Inferior parietal cortex (tissue), 1 donor: ENCODE measurements around the gene KRT5.

Experiments used
- DNase-seq: peaks from one replicate; pipeline ENCODE4 v3.0.0-alpha.2; 2016; ENCODE audit errors: extremely low spot score

KRT5 gene

DNA sequence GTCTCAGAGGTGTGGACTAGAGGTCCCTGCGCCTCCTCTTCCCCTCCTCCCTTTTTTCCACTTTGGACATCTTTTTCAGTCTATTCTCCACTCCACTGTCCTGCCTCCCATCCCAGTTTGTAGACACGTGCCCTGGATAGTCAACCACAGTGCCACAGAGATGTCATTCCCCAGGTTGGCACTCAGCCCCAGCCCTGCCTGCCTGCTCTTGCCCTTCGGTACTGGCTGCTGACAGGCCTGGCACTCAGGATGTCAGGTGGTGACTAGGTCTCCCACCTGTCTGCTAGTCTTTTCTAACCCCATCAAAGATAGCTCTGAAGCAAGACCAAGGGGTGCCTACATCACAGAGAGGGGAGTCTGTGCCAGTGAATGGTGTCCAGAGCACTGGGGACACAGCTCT, 16.9 kb upstream of the KRT5 start:
- no peak for DNase-seq

GRCh38 chr12:52535574-52535973, 15.4 kb upstream of the KRT5 start:
- DNase-seq: no peak

GRCh38 chr12:52534482-52534881, 14.3 kb upstream of the KRT5 start:
- no peak for DNase-seq

GRCh38 chr12:52533686-52534470, 13.7 kb upstream of the KRT5 start:
- DNase-seq: no peak

DNA sequence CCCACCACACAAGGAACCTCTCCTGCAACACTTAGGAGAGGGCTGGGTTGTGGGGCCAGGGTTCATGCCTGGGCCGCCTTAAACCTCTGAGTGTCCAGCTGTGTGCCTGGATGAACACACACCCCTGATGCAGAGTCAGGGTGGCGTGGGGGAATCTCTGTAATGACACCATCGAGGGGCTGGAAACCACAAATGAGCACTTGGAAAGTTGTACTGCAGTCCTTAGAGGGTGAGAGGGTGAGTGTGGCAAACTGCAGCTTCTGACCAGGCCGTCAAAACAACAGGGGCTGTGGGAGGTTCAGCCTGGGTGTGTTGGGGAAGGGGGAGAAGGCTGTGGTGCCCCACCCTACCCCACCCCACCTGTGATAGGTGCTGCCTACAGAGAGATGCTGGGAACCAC, 12.4 kb upstream of the KRT5 start:
- DNase-seq: no peak

- no peak for DNase-seq
Measured at GRCh38 chr12:52531566-52532300, 11.5 kb upstream of the KRT5 start.

GRCh38 chr12:52530905-52531304, 10.7 kb upstream of the KRT5 start:
- DNase-seq: no peak

GRCh38 chr12:52530366-52530765, 10.2 kb upstream of the KRT5 start:
- no peak for DNase-seq

DNA sequence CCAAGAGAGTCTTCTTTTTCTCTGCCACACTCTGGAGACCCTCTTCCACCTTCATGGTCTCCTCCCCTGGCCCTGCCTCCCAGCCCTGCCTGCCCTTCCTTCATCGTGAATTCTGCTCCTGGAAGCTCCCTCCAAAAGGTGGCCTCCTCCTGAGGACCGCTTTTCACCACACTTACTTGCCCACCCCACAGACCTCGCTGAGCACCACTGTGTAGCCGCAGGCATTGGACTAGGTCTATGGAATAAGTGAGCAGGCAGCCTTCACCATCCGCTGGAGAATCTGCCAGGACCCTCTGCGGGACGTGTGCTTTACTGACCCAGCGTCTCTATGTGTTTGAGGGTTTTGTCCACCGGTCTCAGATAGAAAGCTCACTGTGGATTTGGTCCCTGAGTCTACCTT, 9.7 kb upstream of the KRT5 start:
- DNase-seq: no peak

DNA sequence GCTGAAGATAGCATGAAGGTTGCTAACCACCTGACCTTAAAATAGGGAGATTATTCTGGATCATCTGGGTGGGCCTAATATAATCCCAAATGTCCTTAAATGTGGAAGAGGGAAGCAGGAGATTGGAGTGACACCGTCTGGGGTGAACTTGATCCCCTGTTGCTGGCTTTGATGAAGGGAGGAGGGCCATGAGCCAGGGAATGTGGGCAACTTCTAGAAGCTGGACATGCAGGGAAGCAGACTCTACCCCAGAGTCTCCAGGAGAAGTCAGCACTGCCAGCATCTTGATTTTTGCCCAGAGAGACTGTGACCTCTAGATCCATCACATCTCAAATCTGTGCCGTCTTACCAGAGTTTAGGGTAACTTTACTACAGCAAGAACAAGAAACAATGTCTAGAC, 9.2 kb upstream of the KRT5 start:
- no peak for DNase-seq

DNA sequence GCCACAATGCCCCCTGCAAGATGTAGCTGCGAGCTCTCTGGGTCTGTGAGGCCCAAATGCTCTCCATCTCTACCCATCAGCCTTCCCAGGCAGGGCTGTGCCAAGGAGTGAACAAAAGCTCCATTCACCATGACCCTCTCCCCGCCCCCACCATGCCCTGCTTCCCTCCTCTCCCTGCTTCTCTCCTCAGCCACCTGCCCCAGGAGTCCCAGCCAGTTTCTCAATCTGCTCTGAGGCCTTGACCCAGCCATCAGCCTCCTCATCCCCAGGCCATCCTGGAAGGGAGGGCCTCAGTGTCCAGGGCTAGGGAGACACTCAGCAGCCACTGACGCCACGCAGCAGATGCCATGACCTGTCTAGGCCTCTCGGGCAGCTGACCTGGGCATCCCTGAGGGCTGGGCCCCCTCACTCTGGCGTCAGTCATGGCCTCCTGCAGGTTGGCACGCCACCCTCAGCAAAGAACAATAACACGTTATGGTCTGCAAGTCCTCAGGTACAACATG, 8.5 kb upstream of the KRT5 start:
- DNase-seq: no peak

DNA sequence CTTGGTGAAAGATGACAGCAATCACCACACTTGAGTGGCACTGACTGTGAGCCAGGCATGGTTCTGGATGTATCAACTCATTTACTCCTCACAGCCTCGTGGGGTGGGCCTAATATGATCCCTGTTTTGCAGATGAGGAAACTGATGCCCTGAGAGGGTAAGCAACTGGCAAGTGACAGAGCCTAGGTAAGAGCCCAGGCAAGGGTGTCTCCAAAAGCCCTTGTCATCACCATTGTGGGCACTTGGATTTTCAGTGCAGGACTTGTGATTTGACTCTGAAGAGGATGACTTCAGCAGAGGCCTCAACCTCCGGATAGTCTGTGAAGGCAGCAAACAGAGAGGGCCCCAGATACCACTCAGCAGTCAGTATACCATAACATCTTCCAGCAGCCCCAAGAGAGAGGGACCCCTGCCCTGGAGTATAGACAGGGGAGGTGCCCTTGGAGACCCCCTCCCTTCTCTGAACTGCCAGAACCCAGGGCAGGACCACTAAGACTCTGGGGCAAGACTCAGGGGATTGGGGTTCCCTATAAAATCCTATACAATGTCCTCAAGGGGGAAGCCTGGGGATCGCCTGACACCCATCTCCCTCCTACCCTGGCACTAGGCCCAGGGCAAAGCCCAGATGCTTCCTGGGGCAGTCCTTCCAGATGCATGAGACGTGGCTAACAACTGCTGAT, 7.1 kb upstream of the KRT5 start:
- DNase-seq: no peak

GRCh38 chr12:52526511-52526951, 6.3 kb upstream of the KRT5 start:
- DNase-seq: no peak

DNA sequence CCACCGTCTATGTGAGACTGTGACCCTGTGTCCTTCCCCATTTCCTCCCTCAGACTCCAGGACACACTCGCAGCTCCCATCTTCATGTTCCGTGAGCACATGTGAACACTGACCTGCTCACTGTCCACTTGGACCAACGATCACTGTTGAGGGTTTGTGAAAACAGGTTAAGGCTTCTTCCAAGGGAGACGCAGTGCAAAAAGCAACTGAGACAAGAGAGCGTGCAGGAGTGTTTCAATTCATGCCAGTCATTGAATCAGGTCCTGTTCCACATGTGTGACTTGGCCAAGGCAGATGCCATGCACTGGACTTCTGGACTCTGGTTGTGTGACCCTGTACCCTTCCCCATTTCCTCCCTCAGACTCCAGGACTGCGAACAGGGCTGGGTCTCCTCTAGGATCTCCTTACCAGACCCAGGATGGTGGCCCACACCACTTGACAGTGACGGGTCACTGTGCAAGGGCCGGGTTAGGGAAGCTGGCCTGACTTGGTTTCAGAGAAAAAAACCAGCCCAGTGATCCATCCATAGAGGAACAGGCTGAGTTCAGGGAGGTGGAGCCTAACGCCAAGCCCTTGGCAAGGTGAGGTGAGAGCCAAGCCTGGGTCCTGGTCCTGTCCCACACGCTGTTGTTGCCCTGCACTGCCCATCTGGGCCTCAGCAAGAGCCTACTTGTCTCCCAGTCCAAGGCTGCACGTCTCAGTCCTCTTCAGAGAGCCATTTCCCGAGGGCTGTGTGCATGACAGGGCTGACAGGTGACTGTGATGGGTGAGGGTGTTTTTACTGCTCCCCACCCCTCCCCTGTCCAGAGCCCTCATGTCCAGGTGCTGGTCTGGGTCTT, 5.7 kb upstream of the KRT5 start:
- no peak for DNase-seq

GRCh38 chr12:52524898-52525591, 4.9 kb upstream of the KRT5 start:
- DNase-seq: no peak

DNA sequence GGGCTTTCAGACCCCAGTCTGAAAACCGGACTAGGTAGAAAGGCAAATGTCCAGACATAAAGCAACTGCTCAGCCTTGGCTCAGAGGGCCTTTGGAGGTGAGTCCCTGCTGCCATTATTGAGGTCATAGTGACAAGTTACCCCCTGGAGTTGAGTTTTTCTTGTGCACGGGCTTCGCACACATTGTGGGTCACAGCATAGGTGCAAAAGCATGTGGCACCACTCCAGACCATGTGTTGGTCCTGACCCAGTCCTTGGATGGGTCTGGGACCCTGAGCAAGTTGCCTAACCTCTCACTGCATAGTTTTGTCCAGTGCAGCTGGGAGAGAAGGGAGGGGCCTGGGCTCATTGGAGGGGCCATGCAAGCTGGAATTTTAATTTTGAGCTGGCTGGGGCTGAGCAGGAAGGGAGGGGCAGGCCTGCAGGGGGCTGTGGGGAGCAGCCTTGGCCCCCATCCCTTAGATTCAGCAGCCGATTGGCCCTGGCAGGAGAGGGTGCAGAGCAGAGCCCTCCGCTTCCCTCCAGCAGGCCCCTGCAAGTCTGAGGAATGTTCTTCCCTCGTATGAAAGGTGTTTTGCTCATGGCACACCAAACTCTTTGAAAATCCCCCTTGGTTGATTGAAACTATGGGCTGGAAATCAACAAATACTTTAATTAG, 4.2 kb upstream of the KRT5 start:
- no peak for DNase-seq

GRCh38 chr12:52523824-52524223, 3.6 kb upstream of the KRT5 start:
- no peak for DNase-seq

GRCh38 chr12:52522346-52523011, 2.3 kb upstream of the KRT5 start:
- no peak for DNase-seq

DNA sequence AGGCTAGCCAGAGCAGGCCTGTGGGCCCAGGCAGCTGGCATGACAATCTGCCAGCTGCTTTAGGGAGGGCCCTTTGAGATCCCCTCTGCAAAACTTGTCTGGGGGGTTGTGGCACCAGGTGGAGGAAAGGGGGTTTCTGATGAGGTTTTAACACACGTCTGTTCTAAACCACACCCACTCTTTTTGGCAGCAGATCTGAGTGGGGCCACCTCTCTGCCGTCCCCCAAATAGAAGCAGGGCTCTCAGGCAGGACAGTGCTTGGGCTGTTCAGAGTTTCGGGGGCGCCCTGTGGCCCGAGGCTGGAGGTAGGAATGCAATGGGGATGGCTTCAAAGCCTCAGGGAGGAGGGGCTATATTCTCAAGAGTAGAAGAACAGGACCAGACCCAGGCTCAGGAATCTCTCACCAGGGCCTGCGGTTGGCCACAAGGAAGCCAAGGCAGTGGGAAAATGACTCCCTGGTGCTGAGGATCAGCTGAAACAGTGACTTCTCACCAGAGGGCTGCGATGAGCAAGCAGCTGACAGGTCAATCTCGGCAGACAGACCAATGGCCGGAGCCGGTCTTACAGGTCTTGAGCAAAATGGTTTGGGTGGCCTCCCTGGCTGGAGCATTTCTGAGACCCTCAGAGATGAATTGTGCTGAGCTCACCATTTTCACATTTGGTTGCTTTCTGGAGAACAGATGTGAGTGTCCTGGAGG, 1.5 kb upstream of the KRT5 start:
- no peak for DNase-seq
